Measurements from ENCODE around the gene TMEM72.
A peak's percentile ranks its signal among the peaks of the same experiment; 100 is the strongest.

TMEM72 gene

DNA sequence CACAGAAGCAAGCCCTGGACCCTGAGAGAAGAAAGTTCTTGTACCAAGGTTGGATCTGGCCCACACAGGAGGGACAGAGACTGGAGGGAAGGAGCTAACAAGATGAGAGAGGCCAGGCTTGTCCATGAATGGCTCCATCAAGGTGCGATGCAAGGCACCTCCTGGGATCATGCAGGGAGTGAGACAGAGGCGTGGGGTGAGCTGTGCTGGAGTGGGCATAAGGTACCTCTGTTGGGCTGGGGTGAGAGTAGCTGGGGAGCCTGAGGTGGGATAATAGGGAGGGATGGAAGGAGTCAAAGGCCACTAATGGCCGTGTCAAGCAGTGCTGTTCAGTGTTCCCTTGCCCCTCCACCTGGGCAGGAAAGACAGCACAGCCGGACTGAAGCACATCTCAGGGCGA lies 9.9 kb downstream of the TMEM72 start:
- DNase-seq, result no peak

DNA sequence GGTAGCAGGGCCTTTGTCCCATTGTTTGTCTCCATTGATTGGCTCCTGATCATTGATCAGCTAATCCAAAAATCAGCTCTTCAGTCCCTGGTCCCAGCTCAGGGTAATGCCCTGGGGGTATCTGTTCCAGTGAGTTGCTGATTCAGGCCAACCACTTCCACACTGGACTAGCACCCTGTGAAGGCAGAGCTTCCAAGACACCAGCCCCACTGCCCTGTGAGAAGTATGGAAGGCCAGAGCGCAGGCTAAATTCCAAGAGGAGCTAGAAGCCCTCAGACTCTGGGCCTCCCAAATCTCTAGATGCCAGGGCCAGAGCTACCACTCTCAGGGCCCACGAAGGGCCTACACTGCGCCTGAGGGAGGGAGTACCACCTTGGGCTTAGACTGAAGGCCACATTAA lies 10.4 kb downstream of the TMEM72 start:
- no peak for DNase-seq

DNA sequence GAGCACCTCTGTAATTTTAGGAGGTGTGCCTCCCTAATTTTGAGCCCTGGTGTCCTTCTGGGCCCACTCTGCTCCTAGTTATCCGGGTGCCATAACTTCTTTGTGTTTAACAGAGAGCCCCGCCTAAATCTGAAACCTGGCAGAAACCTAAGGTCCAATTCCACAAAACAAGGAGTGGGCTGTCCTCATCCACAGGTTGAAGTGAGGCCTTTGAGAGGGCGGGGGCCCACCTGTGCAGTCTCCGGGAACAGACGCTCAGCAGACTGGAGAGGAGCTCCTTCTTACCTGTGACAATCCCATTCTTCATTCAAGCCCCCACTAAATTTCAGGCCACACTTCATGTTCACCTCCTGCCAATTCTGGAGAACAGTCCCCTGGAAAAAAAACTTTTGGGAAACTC lies 10.9 kb downstream of the TMEM72 start:
- DNase-seq, result no peak

DNA sequence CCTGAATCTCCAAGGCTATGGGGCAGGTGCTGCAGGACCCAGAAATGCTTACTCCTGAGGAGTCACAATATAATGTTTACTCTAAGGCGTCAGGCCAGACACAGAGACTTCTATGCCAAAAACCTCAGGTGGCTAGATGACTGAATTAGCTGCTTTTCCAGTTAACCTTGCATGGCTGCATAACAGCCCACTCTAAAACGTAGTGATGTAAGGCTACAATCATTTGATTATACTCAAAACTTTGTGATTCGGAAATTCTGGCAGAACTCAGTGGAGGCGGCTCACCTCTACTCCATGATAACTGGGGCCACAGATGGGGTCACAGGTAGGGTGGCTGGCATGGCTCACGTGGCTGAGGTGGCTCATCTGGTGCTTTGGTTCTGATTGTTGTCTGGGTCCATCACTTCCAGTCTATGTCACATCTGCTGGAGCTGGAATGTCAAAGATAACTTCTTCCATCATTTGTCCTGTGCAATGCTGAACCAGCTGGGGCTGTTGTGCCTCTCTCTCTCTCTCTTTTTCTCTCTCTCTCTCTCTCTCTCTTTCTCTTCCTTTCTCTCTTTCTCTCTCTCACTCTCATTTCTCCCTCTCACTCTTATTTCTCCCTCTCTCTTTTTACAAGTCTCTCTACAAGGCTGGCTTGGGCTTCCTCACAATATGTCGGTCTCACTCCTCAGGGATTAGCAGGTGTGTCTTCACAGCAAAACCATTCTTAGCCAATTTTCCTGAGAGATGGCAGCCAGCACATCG lies 11.8 kb downstream of the TMEM72 start:
- DNase-seq, result no peak

DNA sequence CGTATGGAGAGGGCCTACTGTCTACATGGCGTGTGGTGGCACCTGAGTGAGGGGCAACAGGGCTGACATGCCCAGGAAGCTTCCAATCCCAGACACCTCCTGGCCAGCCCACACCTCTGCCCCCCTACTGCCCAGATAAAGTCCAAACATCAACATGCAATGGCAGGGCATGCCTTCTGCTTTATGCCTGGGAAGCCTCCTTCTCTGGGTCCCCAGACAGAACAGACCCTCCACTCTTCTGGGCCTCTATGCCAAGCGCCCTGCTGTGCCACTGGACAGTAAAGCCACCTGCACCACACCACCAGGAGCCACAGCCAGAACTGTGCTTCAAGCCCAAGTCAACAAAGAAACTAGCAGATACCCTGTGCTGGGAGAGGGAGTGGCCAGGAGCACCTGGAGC lies 12.5 kb downstream of the TMEM72 start:
- no peak for DNase-seq

DNA sequence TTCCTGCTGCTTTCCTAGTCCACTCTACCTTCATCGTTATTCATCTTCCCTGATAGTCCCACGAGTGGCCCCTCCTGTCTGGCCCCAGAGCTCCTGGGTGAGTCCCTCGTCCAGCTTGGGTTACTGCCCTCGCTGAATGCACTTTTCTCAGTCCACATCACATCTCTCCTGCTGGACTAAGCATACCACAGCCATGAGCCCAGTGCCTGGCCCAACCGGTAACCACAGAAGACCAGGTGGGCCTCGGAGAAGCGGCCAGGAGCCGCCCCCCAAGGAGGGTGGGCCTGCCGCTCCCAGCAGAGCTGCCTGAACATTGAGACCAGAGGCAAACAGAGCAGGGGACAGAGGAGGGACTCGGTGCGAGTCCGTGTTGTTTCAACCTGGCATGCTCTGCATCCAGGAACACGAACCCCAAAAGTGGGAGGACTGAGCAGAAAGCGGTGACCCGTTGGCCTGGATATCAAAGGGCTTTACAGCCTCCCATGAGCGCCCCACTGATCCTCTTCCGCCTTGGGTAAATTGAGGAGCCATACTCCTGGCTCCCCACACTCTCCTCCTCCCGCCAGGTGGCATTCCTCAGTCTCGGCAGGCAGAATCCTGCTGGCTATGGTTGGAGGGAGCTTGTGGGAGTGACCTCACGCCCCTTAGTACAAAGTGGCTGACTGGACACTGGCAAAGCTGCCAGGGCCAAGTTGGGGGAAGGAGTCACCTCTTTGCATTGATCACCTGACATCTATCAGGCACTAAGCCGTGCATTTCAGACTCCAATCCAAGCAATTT lies 13.3 kb downstream of the TMEM72 start:
- DNase-seq, result no peak

DNA sequence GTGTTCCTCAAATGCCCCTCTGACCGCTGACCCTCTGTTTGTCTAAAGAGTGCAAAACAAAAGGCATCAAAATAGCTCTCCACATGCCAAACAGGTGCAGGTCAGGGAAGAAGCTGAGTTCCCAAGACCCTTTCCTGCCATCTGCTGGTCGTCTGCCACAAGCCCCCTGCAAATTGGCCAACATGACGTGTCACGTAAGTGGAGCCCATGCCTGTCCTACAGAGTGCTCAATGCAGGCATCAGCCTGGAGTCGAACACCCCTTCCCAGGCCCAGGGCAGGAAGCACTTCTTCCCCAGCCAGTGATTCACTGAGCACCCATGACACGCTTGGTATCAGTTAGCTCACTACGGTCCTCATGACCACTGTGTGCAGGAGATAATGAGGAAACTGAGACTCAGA lies 14.1 kb downstream of the TMEM72 start:
- no peak for DNase-seq

DNA sequence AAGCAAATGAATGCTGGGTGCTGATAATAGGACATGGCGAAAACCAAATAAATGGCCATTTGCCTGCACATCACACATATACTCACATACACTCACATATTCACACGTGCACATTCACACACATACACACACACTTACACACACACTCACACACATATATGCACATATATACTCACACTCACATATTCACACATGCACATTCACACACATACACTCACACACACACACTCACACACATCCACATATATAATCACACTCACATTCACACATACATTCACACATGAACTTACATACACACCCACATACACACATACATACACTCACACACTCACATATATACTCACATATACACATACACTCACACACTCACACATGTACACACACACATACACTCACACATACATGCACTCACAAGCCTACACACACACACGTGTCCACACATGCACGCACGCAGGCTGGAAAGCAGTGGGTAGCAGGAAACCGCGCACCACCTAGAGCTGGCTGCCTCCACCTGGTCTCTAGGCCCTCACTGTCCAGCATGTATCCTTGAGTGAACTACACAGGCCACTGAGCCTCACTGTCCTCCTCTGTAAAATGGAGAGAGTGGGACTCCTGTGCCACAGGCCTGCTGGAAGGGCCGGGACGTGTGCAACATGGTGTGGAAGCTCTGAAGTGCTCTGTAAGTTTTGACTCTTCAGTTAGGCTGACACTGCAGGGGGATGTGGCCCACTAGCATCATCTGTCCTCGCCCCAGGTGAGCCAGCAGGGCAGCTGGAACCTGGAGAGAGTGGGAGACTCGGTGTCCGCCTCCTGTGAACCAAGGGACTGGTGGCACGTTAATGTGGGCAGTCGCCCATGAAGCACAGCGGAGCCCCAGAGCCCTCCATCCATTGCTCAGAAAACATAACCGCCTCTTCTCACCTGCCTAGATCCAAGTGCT lies 14.9 kb downstream of the TMEM72 start:
- no peak for DNase-seq

DNA sequence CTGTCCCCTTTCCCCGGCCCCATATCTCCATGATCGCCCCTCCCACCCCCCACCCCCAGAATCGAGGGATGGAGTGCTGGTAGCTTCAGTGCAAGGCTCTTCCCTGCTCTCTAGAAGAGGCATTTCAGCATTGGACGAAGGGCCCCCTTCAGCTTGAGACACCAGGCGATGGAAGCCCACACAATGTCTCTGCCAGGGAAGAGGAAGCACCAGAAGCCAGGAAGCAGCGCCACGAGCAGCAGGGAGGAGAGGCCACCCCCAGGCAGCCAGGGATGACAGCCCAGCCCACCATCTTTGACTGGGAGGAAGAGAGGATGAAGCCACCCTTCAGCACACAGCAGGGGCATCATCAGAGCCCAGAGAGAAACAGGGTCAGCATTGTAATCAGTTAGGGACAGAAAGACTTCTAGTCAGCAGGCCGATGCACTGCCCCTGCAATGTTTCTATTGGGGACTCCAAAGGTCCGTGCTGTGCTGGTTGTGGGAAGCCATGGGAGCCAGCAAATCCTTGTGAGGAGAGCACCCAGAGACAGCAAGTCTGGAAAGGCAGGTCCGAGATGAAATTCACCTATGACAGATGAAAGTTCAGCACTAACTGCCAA lies 15.7 kb downstream of the TMEM72 start:
- no peak for DNase-seq

DNA sequence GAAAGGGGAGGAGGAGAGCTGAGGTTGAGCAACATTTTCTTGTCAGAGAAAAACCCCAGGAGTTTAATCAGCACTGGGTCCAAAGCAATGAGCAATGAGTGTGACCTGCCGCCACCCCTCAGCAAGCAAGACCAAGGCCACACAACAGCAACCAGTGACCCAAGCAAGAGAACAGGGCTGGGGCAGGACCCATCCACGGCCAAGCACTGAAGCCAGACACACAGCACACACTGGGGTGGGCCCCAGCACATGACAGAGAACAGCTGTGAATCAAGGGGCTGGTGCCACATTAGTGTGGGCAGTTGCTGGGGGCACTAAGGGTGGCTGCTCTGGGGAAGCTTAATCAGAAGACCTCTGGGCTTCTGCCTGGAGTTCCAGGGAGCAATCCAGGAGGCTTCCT lies 16.2 kb downstream of the TMEM72 start:
- DNase-seq, result no peak

DNA sequence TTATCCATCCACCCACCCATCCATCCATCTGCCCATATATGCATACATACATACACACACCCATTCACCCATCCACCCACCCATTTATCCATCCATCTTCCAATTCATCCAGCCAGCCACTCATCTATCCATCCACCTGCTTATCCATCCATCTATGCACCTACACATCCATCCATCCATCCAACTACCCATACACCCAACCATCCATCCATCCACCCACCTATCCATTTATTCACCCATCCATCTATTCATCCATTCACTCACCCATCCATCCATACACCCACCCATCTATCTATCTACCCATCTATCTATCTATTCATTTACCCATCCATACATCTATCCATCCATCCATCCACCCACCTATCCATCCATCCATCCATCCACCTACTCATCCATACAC lies 17.3 kb downstream of the TMEM72 start:
- no peak for DNase-seq

DNA sequence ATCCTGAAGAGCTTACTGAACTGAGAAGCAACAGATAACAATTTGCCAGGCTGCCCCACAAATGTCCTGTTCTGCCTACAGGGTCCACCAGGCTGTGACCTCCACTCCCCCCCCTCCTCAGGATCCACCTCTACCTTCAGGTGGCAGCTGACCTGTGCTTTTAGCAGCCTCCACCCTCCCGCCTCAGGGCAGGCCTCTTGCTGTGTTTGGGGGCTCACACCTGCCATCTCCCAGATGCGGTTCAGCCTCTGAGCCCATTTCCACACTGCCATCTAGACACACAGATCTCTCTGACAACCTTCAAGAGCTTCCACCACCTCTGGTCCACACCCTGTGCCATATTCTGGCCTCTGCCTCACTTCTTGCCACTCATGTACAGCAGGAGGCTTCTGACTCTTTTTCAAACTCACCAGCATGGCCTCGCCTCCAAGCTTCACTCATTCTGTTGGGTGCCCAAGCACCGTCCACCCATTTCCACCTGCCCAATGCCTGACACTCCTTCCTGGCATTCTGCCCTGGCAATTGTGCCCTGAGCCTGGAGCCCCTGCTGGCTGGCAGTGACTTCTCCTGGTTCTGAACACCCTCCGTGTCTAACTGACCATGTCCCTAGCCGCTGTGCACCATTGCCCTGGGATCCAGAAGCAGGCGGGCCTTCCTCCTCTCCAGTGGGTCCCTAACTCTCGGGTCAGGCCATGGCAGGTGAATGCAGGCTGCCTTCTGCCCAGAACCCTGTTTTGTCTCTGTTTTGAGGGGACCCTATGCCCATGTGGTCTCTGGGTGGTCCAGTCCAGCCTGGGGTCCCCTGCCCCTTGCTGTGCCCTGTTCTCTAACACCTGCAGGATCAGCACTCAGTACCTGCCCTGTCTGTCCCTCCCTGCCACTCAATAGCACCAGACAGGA lies 18.5 kb downstream of the TMEM72 start:
- DNase-seq, result no peak

DNA sequence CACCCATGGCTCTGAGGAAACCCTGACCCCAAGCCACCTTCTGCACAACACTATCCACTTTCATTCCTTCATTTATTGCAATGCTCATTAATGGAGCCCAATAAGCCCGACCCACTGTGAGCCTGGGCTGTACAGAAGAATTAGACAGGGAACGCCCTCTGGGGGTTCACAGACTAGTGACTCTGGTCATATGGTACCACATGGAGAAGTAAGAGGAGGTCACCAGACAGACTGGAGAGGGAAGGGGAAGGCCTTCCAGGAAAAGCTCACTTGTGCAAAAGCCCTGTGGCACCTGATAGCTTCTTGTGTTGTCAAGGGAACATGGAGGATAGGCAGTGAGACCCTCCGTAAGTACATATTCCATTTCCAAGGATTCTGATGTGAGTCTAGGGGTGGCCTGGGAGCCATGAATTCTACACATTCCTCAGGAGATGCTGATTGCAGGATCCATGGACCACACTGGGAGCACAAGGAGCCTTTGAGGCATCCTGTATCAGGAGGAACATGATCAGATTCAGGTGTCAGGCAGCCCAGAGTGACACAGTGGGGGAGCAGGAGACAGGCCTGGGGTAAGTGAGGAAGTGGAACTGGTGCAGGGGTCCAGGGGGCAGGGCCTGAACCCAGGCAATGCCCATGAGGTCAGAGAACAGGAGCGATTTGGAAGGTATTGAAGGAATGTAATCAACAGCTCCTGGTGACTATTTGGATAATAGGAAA lies 19.9 kb downstream of the TMEM72 start:
- DNase-seq, result no peak

DNA sequence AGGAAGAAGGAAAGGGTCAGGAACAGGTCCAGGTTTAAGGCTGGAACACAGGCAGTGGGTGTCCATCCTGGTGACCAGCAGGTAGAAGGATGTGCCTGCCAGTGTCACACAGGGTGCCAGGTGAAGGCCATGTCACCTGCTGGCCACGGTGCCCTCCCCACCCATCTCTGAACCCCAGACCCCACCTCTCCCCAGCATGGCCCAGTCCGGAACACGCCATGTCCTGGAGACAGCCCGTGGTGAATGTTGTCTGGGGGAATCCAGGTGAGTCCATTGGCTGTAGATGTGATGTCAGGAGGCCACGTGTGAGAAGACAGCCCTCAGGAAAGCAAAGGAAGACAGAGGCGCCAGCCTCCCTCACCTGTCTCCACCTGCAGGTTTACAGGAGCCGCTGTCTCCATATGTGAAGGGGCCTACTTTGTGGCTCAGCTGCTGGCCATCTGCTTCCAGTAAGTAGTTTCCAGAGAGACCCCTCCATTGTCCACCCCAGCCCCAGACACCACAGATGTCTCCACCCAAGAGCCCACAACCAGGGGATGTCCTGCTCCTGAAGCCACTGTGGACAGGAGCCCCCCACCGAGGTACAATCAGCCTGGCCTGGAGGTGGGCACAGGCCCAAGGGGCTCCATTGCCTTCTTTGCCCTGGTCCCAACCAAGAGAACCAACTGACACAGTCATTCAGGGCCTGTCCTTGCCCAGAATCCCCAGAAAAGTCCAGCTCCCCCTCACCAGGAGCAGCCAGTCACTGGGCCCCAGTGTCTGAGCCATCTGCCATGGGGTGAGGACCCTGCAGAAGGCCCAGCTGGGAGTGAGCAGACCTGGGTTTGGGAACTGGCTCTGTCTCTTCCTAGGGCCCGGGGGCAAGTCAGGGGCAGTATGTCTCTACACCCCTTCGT lies 20.7 kb downstream of the TMEM72 start:
- DNase-seq, result no peak

DNA sequence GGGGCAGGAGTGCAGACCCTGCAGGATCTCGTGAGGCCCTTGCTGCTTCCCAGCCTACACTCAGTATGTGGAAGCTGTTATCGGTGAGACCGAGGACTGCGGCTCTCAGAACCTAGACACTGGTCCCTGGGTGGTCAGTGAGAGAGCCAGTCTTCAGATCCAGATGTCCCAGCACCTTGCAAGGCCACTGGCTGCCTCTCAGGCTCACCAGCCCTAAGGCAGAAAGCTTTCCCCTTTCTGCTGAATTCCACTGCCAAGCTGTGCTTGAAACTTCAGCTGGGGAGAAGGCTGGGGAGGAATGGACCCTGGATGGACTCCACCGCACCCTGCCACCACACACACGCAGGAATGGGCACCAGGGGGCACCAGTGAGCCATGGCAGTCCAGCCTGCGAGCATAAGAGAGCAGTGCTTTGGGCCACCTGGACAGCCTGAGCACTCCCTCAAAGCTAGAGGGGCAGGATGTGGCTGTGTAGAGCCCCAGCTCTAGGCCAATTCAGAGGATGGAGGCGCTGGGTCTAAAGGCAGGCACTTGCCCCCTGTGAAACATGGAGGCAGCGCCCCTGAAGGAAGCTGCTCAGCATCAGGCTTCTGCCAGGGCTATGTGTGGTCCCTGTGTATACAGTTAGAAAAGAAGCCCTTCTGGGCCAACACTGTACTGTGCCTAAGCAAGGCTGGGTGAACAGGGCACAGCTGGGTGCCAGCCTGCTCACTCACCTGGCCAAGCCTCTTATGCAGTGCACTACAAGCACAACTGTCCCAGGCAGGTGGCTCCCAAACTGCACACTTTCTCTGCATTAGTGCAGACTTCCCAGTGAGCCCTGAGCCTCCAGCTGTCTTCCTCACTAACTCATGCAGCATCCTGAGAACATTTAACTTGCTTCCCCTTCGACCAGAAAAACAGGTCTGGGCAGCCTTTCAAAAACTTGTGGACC lies 21.6 kb downstream of the TMEM72 start:
- DNase-seq, result peak in 1 of 2 experiments; percentile 55

DNA sequence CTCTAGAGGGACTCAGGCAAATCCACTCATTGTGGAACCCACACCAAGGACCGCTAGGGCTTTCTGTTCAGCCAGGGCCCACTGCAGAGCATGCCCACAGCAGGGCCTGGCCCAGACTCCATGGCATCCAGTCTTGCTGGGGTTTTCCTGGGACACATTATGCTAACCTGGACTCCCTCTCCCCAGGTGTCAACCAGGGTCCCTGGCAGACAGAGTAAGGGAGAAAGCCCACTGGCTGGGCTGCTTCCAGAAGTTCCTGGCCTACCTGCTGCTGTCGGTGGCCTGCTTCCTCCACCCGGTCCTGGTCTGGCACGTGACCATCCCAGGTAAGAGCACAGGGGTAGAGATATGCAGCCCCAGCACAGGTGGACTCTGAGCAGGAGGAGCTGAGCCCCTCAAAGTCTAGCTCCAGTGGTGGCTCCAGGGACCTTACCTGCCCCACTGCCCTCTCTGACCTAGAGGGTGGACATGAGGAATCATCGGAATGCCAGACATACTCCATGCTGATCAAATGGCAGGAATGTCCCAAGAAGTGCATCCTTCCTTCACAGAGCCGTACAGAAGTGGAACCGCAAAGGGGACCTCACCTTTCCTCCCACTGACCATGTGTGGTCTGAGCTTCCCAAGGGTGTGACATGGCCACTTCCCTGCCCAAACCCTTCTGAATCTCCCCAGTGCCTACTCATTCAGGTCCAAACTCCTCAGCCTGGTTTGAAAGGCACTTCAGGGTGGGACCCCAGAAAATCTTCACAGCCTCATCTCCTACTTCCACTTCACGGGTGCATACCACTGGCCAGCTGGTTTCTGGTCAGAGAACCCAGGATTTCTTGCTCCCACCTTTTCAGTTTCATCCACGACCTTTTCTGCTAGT lies 22.5 kb downstream of the TMEM72 start:
- DNase-seq, result no peak

DNA sequence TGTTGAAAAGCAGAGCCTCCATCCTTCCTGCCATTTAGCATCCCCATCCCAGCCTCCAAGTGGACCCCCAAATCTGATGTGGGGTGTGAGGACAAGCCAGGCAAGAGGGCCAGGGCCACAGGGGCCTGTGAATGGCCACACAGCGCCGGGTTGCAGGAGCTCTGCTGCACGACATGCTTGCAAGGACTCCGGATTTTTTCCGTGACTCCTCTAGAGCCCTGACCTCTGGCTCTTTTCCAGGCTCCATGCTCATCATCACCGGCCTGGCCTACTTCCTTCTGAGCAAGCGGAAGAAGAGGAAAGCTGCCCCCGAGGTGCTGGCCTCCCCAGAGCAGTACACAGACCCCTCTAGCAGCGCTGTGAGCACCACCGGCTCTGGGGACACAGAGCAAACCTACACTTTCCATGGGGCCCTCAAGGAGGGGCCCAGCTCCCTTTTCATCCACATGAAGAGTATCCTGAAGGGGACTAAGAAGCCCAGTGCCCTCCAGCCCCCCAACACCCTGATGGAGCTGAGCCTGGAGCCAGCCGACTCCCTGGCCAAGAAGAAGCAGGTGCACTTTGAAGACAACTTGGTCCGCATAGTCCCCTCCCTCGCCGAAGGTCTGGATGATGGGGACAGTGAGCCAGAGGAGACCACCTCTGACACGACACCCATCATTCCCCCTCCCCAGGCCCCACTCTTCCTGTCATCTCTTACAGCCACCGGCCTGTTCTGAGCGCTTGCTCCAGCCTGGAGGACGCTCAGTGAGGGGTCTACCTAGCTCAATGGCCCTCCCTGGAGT lies 23.5 kb downstream of the TMEM72 start:
- no peak for DNase-seq
